NCI-H748 (cell line): ENCODE data around the gene PPARGC1A.

Source experiments
- DNase-seq: peaks from one replicate; lab custom pipeline; 2025; ENCODE audit not compliant: unreplicated experiment; lab: John Stamatoyannopoulos, UW

PPARGC1A gene

GRCh38 chr4:23774909-23775308, 114.9 kb downstream of the PPARGC1A start:
- DNase-seq, result no peak

GRCh38 chr4:23773884-23774636, 115.8 kb downstream of the PPARGC1A start:
- DNase-seq, result no peak

- no peak for DNase-seq
Observed at GRCh38 chr4:23770011-23770410, 119.8 kb downstream of the PPARGC1A start.

- no peak for DNase-seq
Observed at GRCh38 chr4:23769406-23769805, 120.4 kb downstream of the PPARGC1A start.

- DNase-seq, result no peak
Observed at GRCh38 chr4:23768541-23768940, 121.3 kb downstream of the PPARGC1A start.

GRCh38 chr4:23766344-23766743, 123.5 kb downstream of the PPARGC1A start:
- DNase-seq, result no peak

- no peak for DNase-seq
Observed at GRCh38 chr4:23763559-23763958, 126.3 kb downstream of the PPARGC1A start.

- DNase-seq, result no peak
Observed at GRCh38 chr4:23762551-23762950, 127.3 kb downstream of the PPARGC1A start.

- no peak for DNase-seq
Observed at GRCh38 chr4:23759066-23759465, 130.8 kb downstream of the PPARGC1A start.

- no peak for DNase-seq
Observed at GRCh38 chr4:23754688-23755087, 135.2 kb downstream of the PPARGC1A start.

GRCh38 chr4:23750125-23750524, 139.7 kb downstream of the PPARGC1A start:
- no peak for DNase-seq

- no peak for DNase-seq
Observed at GRCh38 chr4:23747281-23747735, 142.5 kb downstream of the PPARGC1A start.

GRCh38 chr4:23746672-23747071, 143.2 kb downstream of the PPARGC1A start:
- no peak for DNase-seq

- DNase-seq, result no peak
Observed at GRCh38 chr4:23746027-23746426, 143.8 kb downstream of the PPARGC1A start.

- DNase-seq, result no peak
Observed at GRCh38 chr4:23745377-23745776, 144.5 kb downstream of the PPARGC1A start.
